ENCODE results near the gene ORAI3. TPM values are rescaled to one million over a fixed set of nuclear protein-coding genes. Genes with fewer than 3 reads are reported as not detected.
A peak's percentile ranks its signal among the peaks of the same experiment; 100 is the strongest.

ORAI3 gene
- total and polyA plus RNA-seq, 2 of the 13 experiments (the other 11 are each of a cell fraction or from before 2014, with no cell fraction given) = 11.4 to 32.0 TPM

GRCh38 chr16:30984669-30985400 lies 36.0 kb downstream of the ORAI3 start, which contains the start of gene HSD3B7 (continued):
- TF ChIP-seq ZNF788 (CRISPR knock-in tag; IDR thresholded peaks at IDR 0.05; ENCODE audit: borderline replicate concordance) (peak; percentile 53; the same call in 1 of the 2 replicates), SOX13 (IDR thresholded peaks at IDR 0.05) (no peak), SOX13 (CRISPR knock-in tag; conservative IDR thresholded peaks at IDR 0.05 in 1 of 2, IDR thresholded peaks at IDR 0.05 in 1 of 2) (peak in 1 of 2 experiments; percentile 31; a peak in 2 of 4 replicates), NR2F1 (CRISPR knock-in tag; IDR thresholded peaks at IDR 0.05) (no peak), ZNF740 (CRISPR knock-in tag; IDR thresholded peaks at IDR 0.05) (peak; percentile 91; the same call in 1 of the 2 replicates), ZNF446 (CRISPR knock-in tag; IDR thresholded peaks at IDR 0.05) (peak; percentile 89; the same call in 1 of the 2 replicates), HDAC2 (CRISPR knock-in tag; IDR thresholded peaks at IDR 0.05) (no peak; the same call in none of the 2 replicates), ARHGAP35 (CRISPR knock-in tag; IDR thresholded peaks at IDR 0.05; ENCODE audit: borderline replicate concordance) (0 out of 2 replicates have a peak, but pooled peaks have one; percentile 19), ATF2 (CRISPR knock-in tag; IDR thresholded peaks at IDR 0.05) (0 out of 2 replicates have a peak, but pooled peaks have one; percentile 29), ATF5 (CRISPR knock-in tag; IDR thresholded peaks at IDR 0.05; ENCODE audit: low read depth) (0 out of 2 replicates have a peak, but pooled peaks have one; percentile 20), ZNF616 (CRISPR knock-in tag; IDR thresholded peaks at IDR 0.05; ENCODE audit: low read depth) (no peak), NFKBIZ (CRISPR knock-in tag; IDR thresholded peaks at IDR 0.05) (peak; percentile 80; the same call in 1 of the 2 replicates), ZNF281 (CRISPR knock-in tag; IDR thresholded peaks at IDR 0.05; ENCODE audit: borderline replicate concordance) (peak; percentile 84), FOXP4 (CRISPR knock-in tag; IDR thresholded peaks at IDR 0.05) (0 out of 2 replicates have a peak, but pooled peaks have one; percentile 20), YY1 (IDR thresholded peaks at IDR 0.05; ENCODE audit: insufficient read depth, insufficient replicate concordance, low read depth, low read length) (peak; percentile 63), HMGA1 (CRISPR knock-in tag; conservative IDR thresholded peaks at IDR 0.05) (no peak), ZFP36L2 (CRISPR knock-in tag; IDR thresholded peaks at IDR 0.05) (no peak), ERF (CRISPR knock-in tag; IDR thresholded peaks at IDR 0.05) (peak; percentile 86), CENPT (CRISPR knock-in tag; IDR thresholded peaks at IDR 0.05; ENCODE audit: low read depth) (no peak), POLR2A (IDR thresholded peaks at IDR 0.05; ENCODE audit: insufficient read depth in 1 of 2, low read depth in 2 of 2, low read length in 2 of 2) (peak; percentile 47 to 58; a peak in 3 of 4 replicates)
